Tibial nerve (tissue), 4 donors: ENCODE measurements around the gene ZNF208.

Experiments
- EP300 ChIP-seq, 2 donors: sonication (generic); formaldehyde crosslinking; IDR thresholded peaks; one replicate each; pipeline ENCODE4 v1.6.1; 2017; ENCODE audit warnings: antibody characterized with exemption in 2 of 2, mild to moderate bottlenecking in 1 of 2
- POLR2A ChIP-seq, 2 donors: fragments of 450-650 bp; IDR thresholded peaks; one replicate each; pipeline ENCODE4 v1.6.1; 2017; ENCODE audit warnings: antibody characterized with exemption in 2 of 2, mild to moderate bottlenecking in 2 of 2, moderate library complexity in 2 of 2
- TF ChIP-seq, protein P1 (sequence below), 5 experiments: fragments of 200-600 bp in 3 of 5; fragments of 450-650 bp in 2 of 5; sonication (generic) in 3 of 5; IDR thresholded peaks; one replicate each; pipeline ENCODE4 v1.5.1; 2016 to 2019; ENCODE audit warnings: antibody characterized with exemption in 5 of 5, mild to moderate bottlenecking in 3 of 5, moderate library complexity in 2 of 5

DNA sequence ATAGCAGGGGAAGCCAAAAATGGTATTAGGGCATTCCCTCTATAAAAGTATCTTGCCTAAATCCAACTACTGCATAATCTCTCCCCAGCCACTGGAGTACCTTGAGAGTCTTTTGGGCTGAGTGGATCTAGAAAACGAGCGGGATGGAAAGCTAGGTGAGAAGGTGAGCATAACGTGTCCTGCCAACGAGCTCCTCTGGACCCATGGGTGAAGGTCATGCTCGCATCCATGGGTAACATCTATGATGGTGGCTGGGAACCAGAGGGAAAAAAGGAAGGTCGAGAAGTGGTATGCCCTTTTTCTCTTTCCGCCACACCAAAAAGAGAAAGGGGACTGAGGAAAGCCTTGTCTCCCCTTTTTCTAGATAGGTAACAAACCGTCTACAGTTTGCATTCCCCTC is 63.0 kb downstream of the ZNF208 start:
- TF ChIP-seq, protein P1, sequence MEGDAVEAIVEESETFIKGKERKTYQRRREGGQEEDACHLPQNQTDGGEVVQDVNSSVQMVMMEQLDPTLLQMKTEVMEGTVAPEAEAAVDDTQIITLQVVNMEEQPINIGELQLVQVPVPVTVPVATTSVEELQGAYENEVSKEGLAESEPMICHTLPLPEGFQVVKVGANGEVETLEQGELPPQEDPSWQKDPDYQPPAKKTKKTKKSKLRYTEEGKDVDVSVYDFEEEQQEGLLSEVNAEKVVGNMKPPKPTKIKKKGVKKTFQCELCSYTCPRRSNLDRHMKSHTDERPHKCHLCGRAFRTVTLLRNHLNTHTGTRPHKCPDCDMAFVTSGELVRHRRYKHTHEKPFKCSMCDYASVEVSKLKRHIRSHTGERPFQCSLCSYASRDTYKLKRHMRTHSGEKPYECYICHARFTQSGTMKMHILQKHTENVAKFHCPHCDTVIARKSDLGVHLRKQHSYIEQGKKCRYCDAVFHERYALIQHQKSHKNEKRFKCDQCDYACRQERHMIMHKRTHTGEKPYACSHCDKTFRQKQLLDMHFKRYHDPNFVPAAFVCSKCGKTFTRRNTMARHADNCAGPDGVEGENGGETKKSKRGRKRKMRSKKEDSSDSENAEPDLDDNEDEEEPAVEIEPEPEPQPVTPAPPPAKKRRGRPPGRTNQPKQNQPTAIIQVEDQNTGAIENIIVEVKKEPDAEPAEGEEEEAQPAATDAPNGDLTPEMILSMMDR (IDR thresholded peaks at IDR 0.05), result no peak
- TF ChIP-seq POLR2A (IDR thresholded peaks at IDR 0.05) (no peak), EP300 (IDR thresholded peaks at IDR 0.05) (no peak)
